Breast epithelium (tissue), 3 donors: Measurements from ENCODE around the gene GORASP2.

Experiments used
- CTCF ChIP-seq, 3 donors: fragments of 450-650 bp; IDR thresholded peaks; one replicate each; pipeline ENCODE4 v1.5.1; 2016 to 2017; ENCODE audit warnings: antibody characterized with exemption in 3 of 3, mild to moderate bottlenecking in 3 of 3, moderate library complexity in 3 of 3
- POLR2A ChIP-seq: fragments of 450-650 bp; IDR thresholded peaks from one replicate; pipeline ENCODE4 v1.6.1; 2016; ENCODE audit warnings: antibody characterized with exemption, mild to moderate bottlenecking, moderate library complexity

- no peak for TF ChIP-seq POLR2A
- TF ChIP-seq CTCF (IDR thresholded peaks at IDR 0.05) = no peak
Observed at GRCh38 chr2:170932166-170932565, 3.1 kb downstream of the GORASP2 start.
